Activated CD4-positive, alpha-beta T cell treated with anti-CD3 and anti-CD28 coated beads, Interleukin-2, amount 50 U/mL, for 1 hour (primary cell): Measurements from ENCODE around the gene RBM10.

ENCODE experiments used
- DNase-seq: peaks from one replicate; pipeline ENCODE4 v3.0.0-alpha.2; 2020

RBM10 gene

GRCh38 chrX:47176101-47176740, 31.2 kb downstream of the RBM10 start:
- DNase-seq, result no peak

- no peak for DNase-seq
Observed at GRCh38 chrX:47177079-47177478, 32.1 kb downstream of the RBM10 start.

DNA sequence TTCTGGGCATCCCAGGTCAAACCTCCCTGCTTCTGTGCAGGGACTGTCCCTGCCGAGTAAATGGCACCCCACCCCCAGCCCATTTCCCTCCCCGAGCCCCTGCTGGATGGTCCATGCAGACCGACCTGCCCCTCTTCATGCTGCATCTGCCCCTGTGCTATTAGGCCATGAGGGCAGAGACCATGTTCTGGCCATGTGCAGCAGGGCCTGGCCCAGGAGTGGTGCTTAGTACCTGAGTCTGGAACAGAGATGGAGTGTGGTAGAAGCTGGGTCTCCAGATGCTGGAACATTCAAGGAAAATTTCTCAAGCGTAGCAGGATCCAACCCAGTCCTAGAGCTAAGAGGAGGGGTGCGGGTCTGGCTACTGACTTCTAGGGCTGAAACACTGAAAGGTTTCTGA, 33.3 kb downstream of the RBM10 start:
- DNase-seq, result no peak

- no peak for DNase-seq
Observed at GRCh38 chrX:47179221-47179927, 34.4 kb downstream of the RBM10 start.

- DNase-seq, result no peak
Observed at GRCh38 chrX:47179928-47180255, 34.9 kb downstream of the RBM10 start.

DNA sequence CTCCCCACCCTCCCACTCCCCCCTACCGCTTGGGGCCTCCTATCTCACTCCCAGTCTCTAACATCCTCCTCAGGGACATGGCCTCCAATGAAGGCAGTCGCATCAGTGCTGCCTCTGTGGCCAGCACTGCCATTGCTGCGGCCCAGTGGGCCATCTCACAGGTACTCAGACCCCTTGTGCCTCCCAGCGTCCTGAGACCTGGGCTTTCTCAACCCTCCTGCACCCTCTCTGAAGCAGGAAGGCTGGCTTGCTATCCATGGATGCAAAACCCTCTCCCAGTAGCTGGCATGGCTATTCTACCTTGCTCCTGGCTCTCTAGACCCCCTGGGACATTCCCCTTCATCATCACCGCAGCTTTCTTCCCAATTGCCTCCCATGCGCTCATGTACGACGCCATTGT, 35.3 kb downstream of the RBM10 start:
- no peak for DNase-seq

DNA sequence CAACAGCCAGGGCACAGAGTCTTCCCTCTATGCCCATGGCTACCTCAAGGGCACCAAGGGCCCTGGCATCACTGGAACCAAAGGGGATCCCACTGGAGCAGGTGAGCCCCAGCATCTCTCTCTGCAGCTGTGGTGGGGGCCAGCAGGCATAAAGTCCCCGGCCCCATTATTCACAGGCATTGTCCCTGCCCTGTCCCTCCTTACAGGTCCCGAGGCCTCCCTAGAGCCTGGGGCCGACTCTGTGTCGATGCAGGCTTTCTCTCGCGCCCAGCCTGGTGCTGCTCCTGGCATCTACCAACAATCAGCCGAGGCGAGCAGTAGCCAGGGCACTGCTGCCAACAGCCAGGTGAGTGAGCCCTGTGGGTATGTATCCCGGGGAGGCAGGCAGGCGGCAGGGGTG, 36.3 kb downstream of the RBM10 start:
- no peak for DNase-seq

- no peak for DNase-seq
Observed at GRCh38 chrX:47182106-47182700, 37.2 kb downstream of the RBM10 start.

DNA sequence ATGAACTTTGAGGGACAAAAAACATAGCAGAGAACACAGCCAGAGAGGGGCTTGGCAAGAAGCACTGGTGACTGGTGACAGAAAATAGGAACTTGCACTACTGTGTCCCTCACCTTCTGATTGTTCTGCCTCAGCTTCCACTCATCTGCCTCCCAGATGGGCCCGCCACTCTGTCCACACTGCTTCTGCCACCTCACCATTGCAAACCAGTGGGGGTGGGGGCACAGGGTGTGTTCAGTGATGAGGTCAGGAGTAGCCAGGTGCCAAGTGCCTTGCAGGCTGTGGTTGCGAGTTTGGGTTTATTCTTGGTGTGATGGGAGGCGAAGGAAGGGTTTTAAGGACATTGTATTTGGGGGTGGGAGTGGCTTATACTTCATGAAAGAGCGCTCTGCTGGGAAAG, 39.5 kb downstream of the RBM10 start:
- DNase-seq, result no peak

GRCh38 chrX:47185241-47185640, 40.2 kb downstream of the RBM10 start:
- DNase-seq, result no peak

GRCh38 chrX:47186096-47186740, 41.2 kb downstream of the RBM10 start:
- DNase-seq, result no peak

GRCh38 chrX:47187106-47187677, 42.2 kb downstream of the RBM10 start:
- DNase-seq, result no peak

- no peak for DNase-seq
Observed at GRCh38 chrX:47189906-47190305, 44.9 kb downstream of the RBM10 start.

GRCh38 chrX:47190445-47191269, 45.6 kb downstream of the RBM10 start:
- DNase-seq, result peak; percentile 70

GRCh38 chrX:47191331-47191730, 46.3 kb downstream of the RBM10 start:
- DNase-seq, result peak; percentile 39

DNA sequence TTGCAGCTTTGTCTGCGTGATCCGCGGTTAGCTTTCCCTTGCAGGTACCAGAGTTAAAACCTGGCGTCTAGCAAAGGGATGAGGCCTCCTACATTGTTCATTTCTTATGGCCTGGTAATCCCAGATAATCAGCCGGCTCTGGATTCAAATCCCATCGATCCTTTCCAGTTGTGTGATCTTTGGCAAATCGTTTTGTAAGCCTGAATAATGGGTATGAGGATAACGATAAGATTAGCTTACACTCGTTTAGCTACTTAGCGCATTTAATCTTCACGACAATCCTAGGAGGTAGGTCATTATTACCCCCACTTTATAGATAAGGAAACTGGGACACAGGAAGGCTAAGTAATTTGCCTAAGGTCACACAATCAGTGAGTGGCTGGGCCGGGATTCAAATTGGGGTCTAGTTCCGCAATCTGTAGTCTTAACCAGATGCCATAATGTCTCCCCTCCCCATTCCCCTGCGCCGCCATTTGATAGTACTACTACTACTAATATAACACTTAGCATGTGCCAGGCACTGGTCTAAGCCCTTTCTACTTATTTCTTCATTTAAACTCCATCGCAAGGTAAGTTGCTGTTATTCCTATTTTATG, 46.9 kb downstream of the RBM10 start:
- DNase-seq, result no peak

GRCh38 chrX:47193475-47194193, 48.6 kb downstream of the RBM10 start, which contains the start of gene UBA1:
UBA1 (plus strand) TSS chrX:47193829; CDS start chrX:47198803, 4,974 bp downstream.
- DNase-seq, result peak; percentile 89

DNA sequence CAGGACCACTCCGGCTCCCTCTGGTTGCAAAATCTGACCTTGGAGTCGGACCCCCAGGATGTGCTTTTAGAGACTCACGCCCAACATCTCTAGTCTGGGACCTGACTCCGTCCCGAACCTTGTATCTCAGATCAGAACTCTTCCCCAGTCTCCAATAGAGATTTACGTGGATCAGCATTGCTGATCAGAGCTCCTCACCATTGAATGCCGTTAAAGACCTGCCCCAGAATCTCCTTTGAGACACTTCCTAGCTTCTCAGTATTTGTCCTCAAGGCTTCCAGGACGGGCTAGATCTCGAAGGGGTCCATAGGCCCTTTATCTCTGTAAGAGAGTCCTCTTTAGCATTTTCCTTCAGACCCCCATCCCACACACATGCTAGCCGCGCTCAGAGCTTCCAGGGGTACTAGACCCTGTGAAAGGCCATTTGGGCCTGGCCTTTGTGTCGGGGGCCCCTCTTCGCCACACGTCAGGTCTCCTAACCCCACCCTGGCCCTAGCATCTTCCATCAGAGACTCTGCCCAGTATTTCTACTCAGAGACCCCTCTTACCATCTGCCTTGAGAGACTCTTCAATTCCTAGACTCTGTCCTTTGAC, 49.3 kb downstream of the RBM10 start:
- no peak for DNase-seq

GRCh38 chrX:47196098-47196497, 51.1 kb downstream of the RBM10 start:
- no peak for DNase-seq

DNA sequence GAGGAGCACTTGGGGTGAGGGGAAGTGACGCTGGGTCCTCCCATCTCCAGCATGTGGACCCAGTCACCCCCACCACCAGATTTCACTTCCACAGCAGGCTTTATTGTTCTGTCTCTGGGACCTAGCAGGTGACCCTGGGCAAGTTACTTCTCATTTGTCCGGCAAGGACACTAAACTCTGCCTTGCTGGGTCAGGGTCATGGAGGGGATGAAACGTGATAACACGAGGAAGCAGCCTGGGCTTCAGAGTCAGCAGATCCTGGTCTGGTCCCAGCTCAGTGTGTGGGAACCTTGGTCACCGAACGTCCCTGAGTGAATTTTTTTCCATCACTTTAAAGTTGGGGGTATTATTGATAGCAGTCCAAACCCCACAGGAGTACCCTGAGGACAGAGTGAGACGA, 52.5 kb downstream of the RBM10 start:
- DNase-seq, result no peak

DNA sequence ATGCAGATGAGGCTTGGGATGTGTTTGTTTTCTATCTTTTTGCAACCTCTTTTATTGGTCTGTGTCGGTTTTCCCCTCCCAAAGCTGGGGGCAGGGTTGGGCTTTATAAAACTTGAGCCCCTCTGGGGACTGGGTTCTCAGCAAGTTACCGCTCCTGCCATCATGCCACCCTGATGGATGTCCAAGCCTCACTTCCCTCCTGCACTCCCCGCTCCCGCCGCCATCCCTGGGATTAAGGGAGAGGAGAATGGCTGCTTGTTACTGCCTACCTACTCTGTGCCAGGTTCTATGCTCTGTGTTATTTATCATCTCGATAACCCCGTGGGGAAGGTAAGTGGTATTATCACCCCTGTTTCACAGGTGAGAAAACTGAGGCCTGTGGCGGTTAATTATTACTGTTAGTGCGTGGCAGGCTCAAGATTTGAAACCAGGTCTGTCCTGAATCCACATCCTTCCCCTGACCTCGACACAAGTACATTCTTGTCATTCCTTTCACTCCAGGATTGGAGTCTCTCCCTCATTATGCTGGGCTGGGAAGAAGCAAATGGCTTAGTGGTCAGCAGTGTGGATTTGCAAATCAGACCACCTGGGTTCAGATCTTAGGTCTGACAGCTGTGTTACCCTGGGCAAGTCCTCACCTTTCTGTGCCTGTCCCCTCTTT, 53.1 kb downstream of the RBM10 start:
- DNase-seq, result no peak
